MM.1S (cell line): ENCODE results near the gene PREP.

Experiments
- DNase-seq: peaks from one replicate; pipeline ENCODE4 v3.0.0-alpha.2; 2015
- H2AFZ ChIP-seq: fragments of 300-600 bp; sonication (generic); 2 replicates; pipeline ENCODE4 v1.6.0; 2016; ENCODE audit warnings: antibody characterized with exemption, low read length
- H3F3A ChIP-seq: fragments of 300-600 bp; sonication (generic); 2 replicates; pipeline ENCODE4 v1.6.1; 2016; ENCODE audit warnings: mild to moderate bottlenecking, antibody characterized with exemption, low read length, moderate library complexity, mixed read lengths; ENCODE audit not compliant: insufficient read depth
- H3K27ac ChIP-seq: fragments of 300-600 bp; sonication (generic); 2 replicates; pipeline ENCODE4 v1.5.1; 2016; ENCODE audit warnings: mild to moderate bottlenecking, low read length
- H3K27me3 ChIP-seq: fragments of 300-600 bp; sonication (generic); replicated peaks from 2 replicates; pipeline ENCODE4 v1.6.0; 2016; ENCODE audit warnings: low read length; ENCODE audit not compliant: insufficient read depth
- H3K36me3 ChIP-seq: fragments of 300-600 bp; sonication (generic); replicated peaks from 2 replicates; pipeline ENCODE4 v1.6.1; 2016; ENCODE audit warnings: mild to moderate bottlenecking, low read length, mixed read lengths; ENCODE audit not compliant: insufficient read depth
- H3K4me1 ChIP-seq: fragments of 300-600 bp; sonication (generic); 2 replicates; pipeline ENCODE4 v1.6.1; 2016; ENCODE audit warnings: low read length, mixed read lengths
- H3K4me2 ChIP-seq: fragments of 300-600 bp; sonication (generic); 2 replicates; pipeline ENCODE4 v1.6.0; 2016; ENCODE audit warnings: low read depth, low read length
- H3K4me3 ChIP-seq: fragments of 300-600 bp; sonication (generic); 2 replicates; pipeline ENCODE4 v1.5.1; 2016; ENCODE audit warnings: low read length, mixed read lengths
- H3K79me2 ChIP-seq: fragments of 300-600 bp; sonication (generic); 2 replicates; pipeline ENCODE4 v1.6.1; 2016; ENCODE audit warnings: mixed run types, low read length, mixed read lengths
- H3K9ac ChIP-seq: fragments of 300-600 bp; sonication (generic); 2 replicates; pipeline ENCODE4 v1.6.1; 2016; ENCODE audit warnings: low read length, mixed read lengths
- H3K9me2 ChIP-seq: fragments of 300-600 bp; sonication (generic); replicated peaks from 2 replicates; pipeline ENCODE4 v1.6.1; 2016; ENCODE audit warnings: mild to moderate bottlenecking, low read length, mixed read lengths; ENCODE audit not compliant: insufficient read depth
- H3K9me3 ChIP-seq: fragments of 300-600 bp; sonication (generic); replicated peaks from 2 replicates; pipeline ENCODE4 v1.6.1; 2016; ENCODE audit warnings: mild to moderate bottlenecking, low read length, mixed read lengths; ENCODE audit not compliant: insufficient read depth
- H4K20me1 ChIP-seq: fragments of 300-600 bp; sonication (generic); 2 replicates; pipeline ENCODE4 v1.6.1; 2016; ENCODE audit warnings: mild to moderate bottlenecking, low read length, moderate library complexity, mixed read lengths; ENCODE audit not compliant: insufficient read depth
- EZH2 ChIP-seq: fragments of 300-600 bp; sonication (generic); optimal IDR thresholded peaks from 2 replicates; pipeline ENCODE3; 2017; ENCODE audit warnings: low read depth, mild to moderate bottlenecking, antibody characterized with exemption, low read length, mixed read lengths
- EZH2phosphoT487 ChIP-seq: fragments of 300-600 bp; sonication (generic); IDR thresholded peaks from 2 replicates; pipeline ENCODE4 v1.6.1; 2018; ENCODE audit warnings: antibody characterized with exemption, low read length
- TF ChIP-seq, protein P1 (sequence below): fragments of 300-600 bp; sonication (generic); IDR thresholded peaks from 2 replicates; pipeline ENCODE4 v1.5.1; 2016; ENCODE audit warnings: antibody characterized with exemption, low read length, mixed read lengths

PREP gene

GRCh38 chr6:105320765-105321164 lies 82.1 kb downstream of the PREP start:
- H3K79me2 ChIP-seq = no peaks in the 10 kb centered on the region
- no peak overlapping the region for H3K27ac ChIP-seq
- no peak overlapping the region for H3K4me3 ChIP-seq
- H3K4me2 ChIP-seq = no peak overlapping the region
- no peak overlapping the region for H2AFZ ChIP-seq
- H3K9ac ChIP-seq = no peak overlapping the region
- TF ChIP-seq, protein P1, sequence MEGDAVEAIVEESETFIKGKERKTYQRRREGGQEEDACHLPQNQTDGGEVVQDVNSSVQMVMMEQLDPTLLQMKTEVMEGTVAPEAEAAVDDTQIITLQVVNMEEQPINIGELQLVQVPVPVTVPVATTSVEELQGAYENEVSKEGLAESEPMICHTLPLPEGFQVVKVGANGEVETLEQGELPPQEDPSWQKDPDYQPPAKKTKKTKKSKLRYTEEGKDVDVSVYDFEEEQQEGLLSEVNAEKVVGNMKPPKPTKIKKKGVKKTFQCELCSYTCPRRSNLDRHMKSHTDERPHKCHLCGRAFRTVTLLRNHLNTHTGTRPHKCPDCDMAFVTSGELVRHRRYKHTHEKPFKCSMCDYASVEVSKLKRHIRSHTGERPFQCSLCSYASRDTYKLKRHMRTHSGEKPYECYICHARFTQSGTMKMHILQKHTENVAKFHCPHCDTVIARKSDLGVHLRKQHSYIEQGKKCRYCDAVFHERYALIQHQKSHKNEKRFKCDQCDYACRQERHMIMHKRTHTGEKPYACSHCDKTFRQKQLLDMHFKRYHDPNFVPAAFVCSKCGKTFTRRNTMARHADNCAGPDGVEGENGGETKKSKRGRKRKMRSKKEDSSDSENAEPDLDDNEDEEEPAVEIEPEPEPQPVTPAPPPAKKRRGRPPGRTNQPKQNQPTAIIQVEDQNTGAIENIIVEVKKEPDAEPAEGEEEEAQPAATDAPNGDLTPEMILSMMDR = no peak
- no peak for TF ChIP-seq EZH2
- no peak for TF ChIP-seq EZH2phosphoT487
- H3K9me3 ChIP-seq = no peaks in the 10 kb centered on the region
- no peaks in the 10 kb centered on the region for H3K27me3 ChIP-seq
- H3K4me1 ChIP-seq = no peaks in the 10 kb centered on the region
- H3F3A ChIP-seq = no peaks in the 10 kb centered on the region
- no peaks in the 10 kb centered on the region for H4K20me1 ChIP-seq
- DNase-seq = no peak
- 0 out of 2 replicates have a peak, but pooled peaks cover 6% of the 10 kb centered on the region for H3K36me3 ChIP-seq
- no peaks in the 10 kb centered on the region for H3K9me2 ChIP-seq

- no peak overlapping the region for H3K9ac ChIP-seq
- H3K36me3 ChIP-seq = 0 out of 2 replicates have a peak, but pooled peaks cover 6% of the 10 kb centered on the region
- no peaks in the 10 kb centered on the region for H3F3A ChIP-seq
- no peaks in the 10 kb centered on the region for H3K4me1 ChIP-seq
- no peak overlapping the region for H3K27ac ChIP-seq
- H3K4me3 ChIP-seq = no peak overlapping the region
- no peak overlapping the region for H3K4me2 ChIP-seq
- no peak for DNase-seq
- no peaks in the 10 kb centered on the region for H3K9me2 ChIP-seq
- TF ChIP-seq, protein P1 = no peak
- no peak for TF ChIP-seq EZH2phosphoT487
- H3K27me3 ChIP-seq = no peaks in the 10 kb centered on the region
- H2AFZ ChIP-seq = no peak overlapping the region
- H3K9me3 ChIP-seq = no peaks in the 10 kb centered on the region
- no peaks in the 10 kb centered on the region for H4K20me1 ChIP-seq
- H3K79me2 ChIP-seq = no peaks in the 10 kb centered on the region
These were observed 82.6 kb downstream of the PREP start for GRCh38 chr6:105320271-105320670.

GRCh38 chr6:105319331-105319730 lies 83.6 kb downstream of the PREP start:
- H3K36me3 ChIP-seq = 0 out of 2 replicates have a peak, but pooled peaks cover 6% of the 10 kb centered on the region
- H3K27ac ChIP-seq = no peak overlapping the region
- no peaks in the 10 kb centered on the region for H3K79me2 ChIP-seq
- no peak overlapping the region for H2AFZ ChIP-seq
- no peak for DNase-seq
- no peaks in the 10 kb centered on the region for H3K9me2 ChIP-seq
- H3K4me2 ChIP-seq = no peak overlapping the region
- H3K9me3 ChIP-seq = no peaks in the 10 kb centered on the region
- no peaks in the 10 kb centered on the region for H3K4me1 ChIP-seq
- no peaks in the 10 kb centered on the region for H4K20me1 ChIP-seq
- H3F3A ChIP-seq = no peaks in the 10 kb centered on the region
- H3K4me3 ChIP-seq = no peak overlapping the region
- H3K27me3 ChIP-seq = no peaks in the 10 kb centered on the region
- no peak overlapping the region for H3K9ac ChIP-seq
- TF ChIP-seq, protein P1 = no peak

- TF ChIP-seq EZH2 (no peak), EZH2phosphoT487 (no peak)
- TF ChIP-seq, protein P1 = no peak
- H3K9ac ChIP-seq = no peak overlapping the region
- H3F3A ChIP-seq = no peaks in the 10 kb centered on the region
- H3K27ac ChIP-seq = no peak overlapping the region
- H3K9me2 ChIP-seq = no peaks in the 10 kb centered on the region
- H4K20me1 ChIP-seq = no peaks in the 10 kb centered on the region
- H3K4me3 ChIP-seq = no peak overlapping the region
- H2AFZ ChIP-seq = no peak overlapping the region
- 0 out of 2 replicates have a peak, but pooled peaks cover 6% of the 10 kb centered on the region for H3K36me3 ChIP-seq
- H3K79me2 ChIP-seq = no peaks in the 10 kb centered on the region
- no peak overlapping the region for H3K4me2 ChIP-seq
- H3K9me3 ChIP-seq = no peaks in the 10 kb centered on the region
- no peaks in the 10 kb centered on the region for H3K27me3 ChIP-seq
- H3K4me1 ChIP-seq = no peaks in the 10 kb centered on the region
- DNase-seq = no peak
These were observed 84.2 kb downstream of the PREP start for GRCh38 chr6:105318660-105319059.
